OCI-LY3 (cell line): ENCODE data around the gene TBC1D22B.

ENCODE experiments used
- CTCF ChIP-seq: fragments of 200-600, 300-600 bp; sonication (generic); IDR thresholded peaks from 2 replicates; pipeline ENCODE4 v1.5.1; 2014; ENCODE audit warnings: antibody characterized with exemption, low read length, low read depth
- EZH2phosphoT487 ChIP-seq: fragments of 200-600 bp; shearing (Covaris generic); IDR thresholded peaks from 2 replicates; pipeline ENCODE4 v1.6.1; 2018; ENCODE audit warnings: antibody characterized with exemption, mixed run types, low read depth

DNA sequence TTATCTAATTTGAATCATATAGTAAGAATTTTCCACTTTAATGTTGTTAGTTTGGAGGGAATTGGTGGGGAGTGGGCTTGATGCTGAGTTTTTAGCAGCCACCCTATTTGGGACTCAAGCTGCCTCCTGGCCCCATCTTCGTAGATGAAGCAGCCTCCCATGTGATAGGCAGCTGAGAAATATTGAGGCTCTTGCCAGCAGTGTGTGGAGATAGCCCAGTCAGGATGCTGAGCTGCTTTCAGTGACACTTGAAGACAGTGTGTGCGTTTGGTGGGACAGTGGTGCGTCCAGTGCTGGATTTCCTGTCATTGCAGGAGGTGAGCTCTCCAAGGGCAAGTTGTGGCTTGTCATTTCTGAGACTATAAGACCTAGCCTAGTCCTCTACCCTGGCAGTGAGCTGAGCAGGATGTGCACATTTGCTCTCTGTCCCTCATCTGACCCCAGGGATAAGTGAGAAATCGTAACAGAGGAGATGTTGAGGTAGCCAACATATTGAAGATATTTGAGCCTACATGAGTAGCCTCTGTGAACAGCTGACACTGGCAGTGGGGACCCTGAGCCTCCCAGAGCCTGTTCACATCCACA is 48.4 kb downstream of the TBC1D22B start:
- no peak for TF ChIP-seq CTCF
- TF ChIP-seq EZH2phosphoT487, result no peak
